Upper lobe of right lung (tissue), 1 donor: ENCODE measurements around the gene AIG1. TPM values are rescaled to one million over a fixed set of nuclear protein-coding genes. Genes with fewer than 3 reads are reported as not detected.

Experiments
- ATAC-seq: fragments of 200-7000 bp; cut with Tn5 transposase; one replicate; pipeline ENCODE4 v1.9.1; 2020; ENCODE audit warnings: mild to moderate bottlenecking, moderate library complexity
- DNase-seq: peaks from one replicate; pipeline ENCODE4 v3.0.0-alpha.2; 2020
- H3K27ac ChIP-seq: fragments of 200-600 bp; one replicate; pipeline ENCODE4 v1.8.0; 2022
- H3K27me3 ChIP-seq: fragments of 200-600 bp; one replicate; pipeline ENCODE4 v1.8.0; 2022; ENCODE audit warnings: mild to moderate bottlenecking
- H3K36me3 ChIP-seq: fragments of 200-600 bp; one replicate; pipeline ENCODE4 v1.8.0; 2022
- H3K4me1 ChIP-seq: fragments of 200-600 bp; one replicate; pipeline ENCODE4 v1.8.0; 2022
- H3K4me3 ChIP-seq: fragments of 200-600 bp; one replicate; pipeline ENCODE4 v1.8.0; 2022; ENCODE audit warnings: mild to moderate bottlenecking
- H3K9me3 ChIP-seq: fragments of 200-600 bp; one replicate; pipeline ENCODE4 v1.8.0; 2022
- CTCF ChIP-seq: fragments of 200-600 bp; IDR thresholded peaks from one replicate; pipeline ENCODE4 v1.8.0; 2022; ENCODE audit warnings: antibody characterized with exemption
- intact Hi-C: fragments of 100-400 bp; cut with DNase I; formaldehyde crosslinking; loops from one replicate; pipeline ENCODE4 v1.11.0; 2022
- total RNA-seq: library from RNA; stranded (reverse); fragmentation: NEBNext Ultra II Directional; extraction: Animal tissue kit (Norgen Biotek cat#: 25700); gene quantifications from one replicate; pipeline ENCODE4 v1.2.1, GENCODE V29; 2021
- donor health status: DM: no; HTN: yes; CAD: no; lungs with severe emphysema.

AIG1 gene
- total RNA-seq, 1 donor from 2014 or later: 26.8 TPM

- Histone ChIP-seq H3K36me3 (no peaks in the 10 kb centered on the region), H3K4me1 (no peaks in the 10 kb centered on the region), H3K27ac (no peak overlapping the region), H3K9me3 (no peaks in the 10 kb centered on the region), H3K27me3 (no peaks in the 10 kb centered on the region), H3K4me3 (no peak overlapping the region)
- no peak for TF ChIP-seq CTCF
- intact Hi-C loops: loop anchor here (10.0 kb wide), 1 partner anchor 328 kb away; no protein-coding TSS in a partner anchor
- no peak for DNase-seq
- no peak for ATAC-seq
Observed at GRCh38 chr6:143022587-143022986, 38.1 kb upstream of the AIG1 start.

GRCh38 chr6:143023695-143024094, 37.0 kb upstream of the AIG1 start:
- H3K36me3 ChIP-seq: no peaks in the 10 kb centered on the region
- DNase-seq (no peak), ATAC-seq (no peak)
- no peaks in the 10 kb centered on the region for H3K27me3 ChIP-seq
- H3K9me3 ChIP-seq: no peaks in the 10 kb centered on the region
- H3K27ac ChIP-seq: no peak overlapping the region
- no peak for TF ChIP-seq CTCF
- no peaks in the 10 kb centered on the region for H3K4me1 ChIP-seq
- no peak overlapping the region for H3K4me3 ChIP-seq
- intact Hi-C loops: loop anchor here (10.0 kb wide), 1 partner anchor 329 kb away; no protein-coding TSS in a partner anchor

GRCh38 chr6:143024977-143025376, 35.7 kb upstream of the AIG1 start:
- DNase-seq (no peak), ATAC-seq (no peak)
- no peak overlapping the region for H3K27ac ChIP-seq
- TF ChIP-seq CTCF: no peak
- intact Hi-C loops: loop anchor here (10.0 kb wide), 1 partner anchor 330 kb away; no protein-coding TSS in a partner anchor
- H3K9me3 ChIP-seq: no peaks in the 10 kb centered on the region
- H3K27me3 ChIP-seq: no peaks in the 10 kb centered on the region
- no peak overlapping the region for H3K4me3 ChIP-seq
- no peaks in the 10 kb centered on the region for H3K36me3 ChIP-seq
- H3K4me1 ChIP-seq: no peaks in the 10 kb centered on the region

GRCh38 chr6:143026696-143027449, 33.8 kb upstream of the AIG1 start:
- H3K27me3 ChIP-seq: no peaks in the 10 kb centered on the region
- no peak overlapping the region for H3K27ac ChIP-seq
- H3K36me3 ChIP-seq: no peaks in the 10 kb centered on the region
- no peaks in the 10 kb centered on the region for H3K4me1 ChIP-seq
- no peak overlapping the region for H3K4me3 ChIP-seq
- intact Hi-C loops: loop anchor here (10.0 kb wide), 1 partner anchor 332 kb away; no protein-coding TSS in a partner anchor
- peak; percentile 68 for DNase-seq
- TF ChIP-seq CTCF: peak; percentile 71
- H3K9me3 ChIP-seq: no peaks in the 10 kb centered on the region
- peak; percentile 86 for ATAC-seq

GRCh38 chr6:143034689-143035334, 25.9 kb upstream of the AIG1 start:
- H3K9me3 ChIP-seq: no peaks in the 10 kb centered on the region
- no peaks in the 10 kb centered on the region for H3K4me1 ChIP-seq
- peak; percentile 65 for DNase-seq
- H3K27me3 ChIP-seq: no peaks in the 10 kb centered on the region
- no peaks in the 10 kb centered on the region for H3K36me3 ChIP-seq
- ATAC-seq: peak; percentile 71
- no peak overlapping the region for H3K4me3 ChIP-seq
- no peak overlapping the region for H3K27ac ChIP-seq
- intact Hi-C loops: no loop called here
- no peak for TF ChIP-seq CTCF
